GM12865 (cell line): ENCODE measurements around the gene PTGER3.
A peak's percentile ranks its signal among the peaks of the same experiment; 100 is the strongest.

Experiments
- DNase-seq: peaks from one replicate; pipeline ENCODE4 v3.0.0; 2010; ENCODE audit warnings: low read depth
- H3K4me3 ChIP-seq: 2 replicates; pipeline ENCODE4 v1.5.1; 2011; ENCODE audit warnings: mild to moderate bottlenecking, low read depth, low read length, control low read depth
- CTCF ChIP-seq: IDR thresholded peaks from 2 replicates; pipeline ENCODE4 v1.5.1; 2011; ENCODE audit warnings: low read length, control low read depth, low read depth, inconsistent platforms; ENCODE audit not compliant: insufficient read depth; ENCODE audit errors: missing control alignments

PTGER3 gene

GRCh38 chr1:71053758-71054157 lies 6.1 kb upstream of the PTGER3 start:
- TF ChIP-seq CTCF = no peak

GRCh38 chr1:71053146-71053545 lies 5.5 kb upstream of the PTGER3 start:
- TF ChIP-seq CTCF = no peak
- DNase-seq = no peak
- H3K4me3 ChIP-seq = no peak overlapping the region

More at GRCh38 chr1:71053758-71054157, 6.1 kb upstream of the PTGER3 start:
- no peak overlapping the region for H3K4me3 ChIP-seq
- peak; percentile 16 for DNase-seq

- TF ChIP-seq CTCF = peak; percentile 67
- no peak overlapping the region for H3K4me3 ChIP-seq
- DNase-seq = peak; percentile 67
These were observed 2.5 kb upstream of the PTGER3 start for GRCh38 chr1:71049951-71050598.

- TF ChIP-seq CTCF = no peak
- H3K4me3 ChIP-seq = no peak overlapping the region
- no peak for DNase-seq
These were observed 553 bp downstream of the PTGER3 start for GRCh38 chr1:71046891-71047634.

GRCh38 chr1:71045463-71046028 lies 2.1 kb downstream of the PTGER3 start:
- H3K4me3 ChIP-seq = no peak overlapping the region
- DNase-seq = no peak

GRCh38 chr1:71044833-71045232 lies 2.8 kb downstream of the PTGER3 start:
- TF ChIP-seq CTCF = no peak
- H3K4me3 ChIP-seq = no peak overlapping the region
- no peak for DNase-seq

More at GRCh38 chr1:71045463-71046028, 2.1 kb downstream of the PTGER3 start:
- TF ChIP-seq CTCF = no peak
